Heart left ventricle (tissue), 13 donors: ENCODE measurements around the gene RPS5.

Source experiments
- POLR2A ChIP-seq, 2 donors: fragments of 450-650 bp; IDR thresholded peaks; one replicate each; pipeline ENCODE4 v1.6.1; 2017; ENCODE audit warnings: antibody characterized with exemption in 2 of 2, mild to moderate bottlenecking in 2 of 2, moderate library complexity in 2 of 2
- TF ChIP-seq, protein P1 (sequence below), 12 donors: fragments of 200-600 bp; sonication (generic) in 4 of 12; IDR thresholded peaks; one replicate each; pipeline versions ENCODE4 v1.5.0 to v1.8.0; 2018 to 2022; ENCODE audit warnings: antibody characterized with exemption in 12 of 12, mild to moderate bottlenecking in 5 of 12
- donor health status: ischemic (EF 13 %, LVEDD 7.1; RV severe dilation, severe dysfunction).
- donor health status: DM: no; HTN: yes; CAD: no.
- donor health status: DM: no; HTN: no; CAD: no.
- donor health status: ischemic (EF 25% LVEDD 6.9; RV normal size, moderate dysfunction).
- donor health status: ischemic (EF 25% LVEDD 5.7; RV mildly dilated, moderate dysfunction).
- donor health status: ischemic (EF 35%, LVEDD 5.7; RV mildly dilated, moderate dysfunction).
- donor health status: nonischemic (EF 11% LVEDD 7.7; RV severe dilation, severe dysfunction).
- donor health status: DM: yes; HTN: yes; CAD: no.
- donor health status: PGD.
- donor health status: ischemic (EF 29% LVEDD 5.4; RV normal size, mild dysfunction).
- donor health status: nonischemic (EF 23%, LVEDD 6.1; RV moderate dilation, normal function).

DNA sequence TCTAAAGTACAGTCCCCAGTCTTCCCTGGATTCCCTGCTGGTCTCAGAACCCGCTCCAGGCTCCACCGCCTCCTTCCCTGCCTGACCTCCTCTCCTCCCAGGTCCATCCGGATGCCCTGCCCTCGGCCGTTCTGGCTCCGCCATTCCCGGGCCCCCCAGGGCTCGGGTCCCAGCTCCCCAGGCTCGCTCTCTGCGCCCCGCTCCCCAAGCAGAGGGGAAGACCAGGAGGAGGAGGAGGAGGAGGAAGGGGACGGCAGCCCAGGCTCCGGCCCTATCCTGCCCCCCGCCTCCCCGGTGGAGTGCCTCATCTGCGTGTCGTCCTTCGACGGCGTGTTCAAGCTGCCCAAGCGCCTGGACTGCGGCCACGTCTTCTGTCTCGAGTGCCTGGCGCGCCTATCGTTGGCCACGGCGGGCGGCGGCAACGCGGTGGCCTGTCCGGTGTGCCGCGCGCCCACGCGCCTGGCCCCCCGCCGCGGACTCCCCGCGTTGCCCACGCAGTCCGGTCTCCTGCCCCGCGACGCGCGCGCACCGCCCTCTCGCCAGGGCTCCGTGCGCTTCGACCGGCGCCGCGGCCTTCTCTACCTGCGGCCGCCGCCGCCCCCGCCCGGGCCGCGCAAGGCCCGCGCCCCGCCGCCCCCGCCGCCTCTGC, 9.0 kb downstream of the RPS5 start:
- TF ChIP-seq, protein P1, sequence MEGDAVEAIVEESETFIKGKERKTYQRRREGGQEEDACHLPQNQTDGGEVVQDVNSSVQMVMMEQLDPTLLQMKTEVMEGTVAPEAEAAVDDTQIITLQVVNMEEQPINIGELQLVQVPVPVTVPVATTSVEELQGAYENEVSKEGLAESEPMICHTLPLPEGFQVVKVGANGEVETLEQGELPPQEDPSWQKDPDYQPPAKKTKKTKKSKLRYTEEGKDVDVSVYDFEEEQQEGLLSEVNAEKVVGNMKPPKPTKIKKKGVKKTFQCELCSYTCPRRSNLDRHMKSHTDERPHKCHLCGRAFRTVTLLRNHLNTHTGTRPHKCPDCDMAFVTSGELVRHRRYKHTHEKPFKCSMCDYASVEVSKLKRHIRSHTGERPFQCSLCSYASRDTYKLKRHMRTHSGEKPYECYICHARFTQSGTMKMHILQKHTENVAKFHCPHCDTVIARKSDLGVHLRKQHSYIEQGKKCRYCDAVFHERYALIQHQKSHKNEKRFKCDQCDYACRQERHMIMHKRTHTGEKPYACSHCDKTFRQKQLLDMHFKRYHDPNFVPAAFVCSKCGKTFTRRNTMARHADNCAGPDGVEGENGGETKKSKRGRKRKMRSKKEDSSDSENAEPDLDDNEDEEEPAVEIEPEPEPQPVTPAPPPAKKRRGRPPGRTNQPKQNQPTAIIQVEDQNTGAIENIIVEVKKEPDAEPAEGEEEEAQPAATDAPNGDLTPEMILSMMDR (IDR thresholded peaks at IDR 0.05), result no peak
- no peak for TF ChIP-seq POLR2A (IDR thresholded peaks at IDR 0.05)
